22Rv1 (cell line): ENCODE measurements around the gene ATP2B3.

Source experiments
- CTCF ChIP-seq: fragments of 450-650 bp; IDR thresholded peaks from 2 replicates; pipeline ENCODE4 v1.5.1; 2017; ENCODE audit warnings: mild to moderate bottlenecking
- ZFX ChIP-seq: fragments of 450-650 bp; IDR thresholded peaks from 2 replicates; pipeline ENCODE4 v1.6.1; 2017; ENCODE audit warnings: antibody characterized with exemption, borderline replicate concordance

DNA sequence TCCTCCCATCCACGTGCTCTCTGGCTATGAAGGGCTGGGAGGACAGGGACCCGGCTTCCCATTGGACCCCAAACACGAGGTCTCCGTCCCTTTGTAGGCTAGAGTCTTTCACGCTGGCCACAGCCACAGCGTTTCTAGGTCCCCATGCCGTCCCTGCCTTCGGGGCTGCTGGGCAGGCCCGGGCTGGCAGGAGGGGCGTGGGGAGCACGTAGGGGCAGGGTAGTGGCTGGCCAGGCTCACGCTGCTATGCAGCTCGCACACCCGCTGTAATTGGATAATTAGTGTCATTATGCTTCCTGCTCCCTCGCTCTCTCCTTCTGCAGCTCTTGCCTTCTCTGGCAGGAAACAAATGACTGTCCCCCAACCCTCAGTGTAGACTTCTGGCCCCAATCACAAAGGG is 9.8 kb downstream of the ATP2B3 start:
- TF ChIP-seq CTCF (no peak), ZFX (no peak)
